H9 (cell line): ENCODE measurements around the gene MS4A6E. TPM values are rescaled to one million over a fixed set of nuclear protein-coding genes. Genes with fewer than 3 reads are reported as not detected.

ENCODE experiments used
- DNase-seq: peaks from one replicate; pipeline ENCODE4 v3.0.0-alpha.2; 2017
- H2AFZ ChIP-seq: one replicate; pipeline ENCODE4 v1.6.1; 2013; ENCODE audit warnings: mild to moderate bottlenecking, low read length, control low read depth, moderate library complexity
- H2AK5ac ChIP-seq: 2 replicates; pipeline ENCODE4 v1.6.1; 2013; ENCODE audit warnings: low read length, control low read depth, mixed read lengths; ENCODE audit not compliant: insufficient read length
- H2BK120ac ChIP-seq: one replicate; pipeline ENCODE4 v1.6.1; 2013; ENCODE audit warnings: low read depth, mild to moderate bottlenecking, low read length, control low read depth, inconsistent platforms; ENCODE audit not compliant: poor library complexity, severe bottlenecking
- H2BK12ac ChIP-seq: 2 replicates; pipeline ENCODE4 v1.6.1; 2013; ENCODE audit warnings: low read length, control low read depth, mixed read lengths, low read depth; ENCODE audit not compliant: insufficient read length
- H2BK15ac ChIP-seq: 2 replicates; pipeline ENCODE4 v1.6.1; 2013; ENCODE audit warnings: low read depth, low read length, control low read depth
- H2BK20ac ChIP-seq: one replicate; pipeline ENCODE4 v1.6.1; 2013; ENCODE audit warnings: low read depth, mild to moderate bottlenecking, low read length, control low read depth, inconsistent platforms; ENCODE audit not compliant: poor library complexity, severe bottlenecking
- H2BK5ac ChIP-seq: 2 replicates; pipeline ENCODE4 v1.6.1; 2013; ENCODE audit warnings: low read length, control low read depth, mixed read lengths; ENCODE audit not compliant: insufficient read length
- H3K14ac ChIP-seq: 2 replicates; pipeline ENCODE4 v1.6.1; 2013; ENCODE audit warnings: low read length, control low read depth; ENCODE audit not compliant: insufficient read depth
- H3K18ac ChIP-seq: 2 replicates; pipeline ENCODE4 v1.6.1; 2013; ENCODE audit warnings: low read depth, mild to moderate bottlenecking, mixed read lengths, low read length, control low read depth; ENCODE audit not compliant: insufficient read length
- H3K23ac ChIP-seq: 2 replicates; pipeline ENCODE4 v1.6.1; 2013; ENCODE audit warnings: low read length, control low read depth, mixed read lengths, low read depth; ENCODE audit not compliant: insufficient read length
- H3K23me2 ChIP-seq: 2 replicates; pipeline ENCODE4 v1.6.1; 2013; ENCODE audit warnings: low read depth, mild to moderate bottlenecking, mixed read lengths, low read length, control low read depth; ENCODE audit not compliant: insufficient read length, poor library complexity, severe bottlenecking
- H3K27ac ChIP-seq: 2 replicates; pipeline ENCODE4 v1.5.1; 2013; ENCODE audit warnings: low read length, control low read depth, mixed read lengths, low read depth; ENCODE audit not compliant: insufficient read length
- H3K27me3 ChIP-seq: 2 replicates; pipeline ENCODE4 v1.6.1; 2013; ENCODE audit warnings: low read length, control low read depth, inconsistent platforms; ENCODE audit not compliant: insufficient read depth
- H3K4ac ChIP-seq: 2 replicates; pipeline ENCODE4 v1.6.1; 2013; ENCODE audit warnings: low read depth, mild to moderate bottlenecking, control low read depth, inconsistent platforms, low read length, moderate library complexity
- H3K4me1 ChIP-seq: 2 replicates; pipeline ENCODE4 v1.6.1; 2013; ENCODE audit warnings: low read length, control low read depth, inconsistent platforms; ENCODE audit not compliant: insufficient read depth
- H3K4me2 ChIP-seq: 2 replicates; pipeline ENCODE4 v1.6.1; 2013; ENCODE audit warnings: low read length, control low read depth, mixed read lengths; ENCODE audit not compliant: insufficient read length, insufficient read depth
- H3K56ac ChIP-seq: 2 replicates; pipeline ENCODE4 v1.6.1; 2013; ENCODE audit warnings: low read depth, mild to moderate bottlenecking, mixed read lengths, low read length, control low read depth; ENCODE audit not compliant: insufficient read length
- H3K79me1 ChIP-seq: 2 replicates; pipeline ENCODE4 v1.6.1; 2013; ENCODE audit warnings: low read depth, mild to moderate bottlenecking, moderate library complexity, low read length, control low read depth, inconsistent platforms; ENCODE audit not compliant: insufficient read depth, poor library complexity, severe bottlenecking
- H3K79me2 ChIP-seq: 2 replicates; pipeline ENCODE4 v1.6.1; 2013; ENCODE audit warnings: low read length, control low read depth, inconsistent platforms; ENCODE audit not compliant: insufficient read depth
- H3K9ac ChIP-seq: 2 replicates; pipeline ENCODE4 v1.6.1; 2013; ENCODE audit warnings: low read length, control low read depth, mixed read lengths; ENCODE audit not compliant: insufficient read length; ENCODE audit errors: extremely low read depth
- H3K9me3 ChIP-seq: one replicate; pipeline ENCODE4 v1.6.1; 2013; ENCODE audit warnings: low read depth, low read length, inconsistent platforms; ENCODE audit not compliant: control insufficient read depth
- H3T11ph ChIP-seq: one replicate; pipeline ENCODE4 v1.6.1; 2013; ENCODE audit warnings: mild to moderate bottlenecking, low read length, control low read depth, inconsistent platforms
- H4K20me1 ChIP-seq: one replicate; pipeline ENCODE4 v1.6.1; 2013; ENCODE audit not compliant: control insufficient read depth, insufficient read length, insufficient read depth
- H4K5ac ChIP-seq: 2 replicates; pipeline ENCODE4 v1.6.1; 2013; ENCODE audit warnings: low read depth, mild to moderate bottlenecking, mixed read lengths, low read length, control low read depth; ENCODE audit not compliant: insufficient read length
- H4K8ac ChIP-seq: replicated peaks from 2 replicates; pipeline ENCODE4 v1.6.1; 2013; ENCODE audit warnings: low read length, control low read depth, mixed read lengths, low read depth; ENCODE audit not compliant: insufficient read length
- H4K91ac ChIP-seq: 2 replicates; pipeline ENCODE4 v1.6.1; 2013; ENCODE audit warnings: low read depth, mild to moderate bottlenecking, moderate library complexity, mixed read lengths, low read length, control low read depth; ENCODE audit not compliant: insufficient read length
- H3K27ac Mint-ChIP-seq, 3 experiments: 2 replicates in 2 of 3; 3 replicates in 1 of 3; pipeline ENCODE4 v1.8.0; 2020 to 2021; ENCODE audit warnings: mixed read lengths in 3 of 3, mild to moderate bottlenecking in 1 of 3, moderate library complexity in 1 of 3
- H3K27me3 Mint-ChIP-seq: 2 replicates; pipeline ENCODE4 v1.8.0; 2021; ENCODE audit warnings: low read depth, mild to moderate bottlenecking, moderate library complexity, mixed read lengths
- H3K36me3 Mint-ChIP-seq, 3 experiments: 2 replicates in 2 of 3; 3 replicates in 1 of 3; pipeline ENCODE4 v1.8.0; 2020 to 2021; ENCODE audit warnings: low read depth in 3 of 3, mixed read lengths in 3 of 3; ENCODE audit not compliant: insufficient read depth in 1 of 3
- H3K4me1 Mint-ChIP-seq, 2 experiments: 2 replicates each; pipeline ENCODE4 v1.8.0; 2020; ENCODE audit warnings: mixed read lengths in 2 of 2
- H3K4me3 Mint-ChIP-seq, 2 experiments: 2 replicates in 1 of 2; 3 replicates in 1 of 2; pipeline ENCODE4 v1.8.0; 2020 to 2021; ENCODE audit warnings: mild to moderate bottlenecking in 2 of 2, mixed read lengths in 2 of 2, moderate library complexity in 1 of 2
- H3K9me3 Mint-ChIP-seq, 2 experiments: 2 replicates in 1 of 2; 3 replicates in 1 of 2; pipeline ENCODE4 v1.8.0; 2020; ENCODE audit warnings: mild to moderate bottlenecking in 2 of 2, mixed read lengths in 2 of 2, moderate library complexity in 1 of 2
- CTCF ChIP-seq: fragments of 200-600 bp; sonication (generic); conservative IDR thresholded peaks from 3 replicates; pipeline ENCODE4 v1.8.0; 2021; ENCODE audit warnings: antibody characterized with exemption, mild to moderate bottlenecking
- WGBS: extraction: QIAGEN DNeasy Blood & Tissue Kit; methylation state at CpG from one replicate; pipeline ENCODE4 v1.1.7; 2013; ENCODE audit warnings: missing lambda C conversion rate, low lambda C conversion rate, mixed read lengths; ENCODE audit not compliant: insufficient read length; ENCODE audit errors: extremely low coverage; 5-methylcytosine and 5-hydroxymethylcytosine counted together
- total RNA-seq: library from RNA; stranded (reverse); gene quantifications from 2 replicates; pipeline ENCODE4 v1.2.1, GENCODE V29; 2021

Gene MS4A6E
- total RNA-seq, 1 experiment from 2014 or later = not detected

- Histone ChIP-seq H2BK15ac (no peak overlapping the region), H2BK120ac (no peak overlapping the region), H3K79me1 (no peaks in the 10 kb centered on the region), H3K23me2 (no peaks in the 10 kb centered on the region), H2BK5ac (no peak overlapping the region), H4K5ac (no peak overlapping the region), H3T11ph (no peak overlapping the region), H3K4me1 (peaks cover 6% of the 10 kb centered on the region; the same call in 1 of the 2 replicates), H4K20me1 (no peaks in the 10 kb centered on the region), H3K27ac (no peak overlapping the region), H3K23ac (no peak overlapping the region), H3K9ac (no peak overlapping the region), H2BK20ac (no peak overlapping the region), H2AFZ (no peak overlapping the region), H2AK5ac (no peak overlapping the region), H3K9me3 (no peaks in the 10 kb centered on the region), H3K18ac (no peak overlapping the region), H3K27me3 (no peaks in the 10 kb centered on the region), H4K8ac (no peak overlapping the region), H3K79me2 (no peaks in the 10 kb centered on the region), H4K91ac (no peak overlapping the region), H3K56ac (no peak overlapping the region), H3K4ac (no peak overlapping the region), H3K4me2 (no peak overlapping the region), H2BK12ac (no peak overlapping the region), H3K14ac (no peak overlapping the region)
- Mint-ChIP-seq H3K27me3 (no peaks in the 10 kb centered on the region; the same call in 1 of the 2 replicates), H3K36me3 (peaks cover 2 to 28% (median 12%) of the 10 kb centered on the region in 3 experiments; a peak in 5 of 7 replicates), H3K4me3 (no peak overlapping the region), H3K4me1 (peaks cover 42 to 59% of the 10 kb centered on the region in 2 experiments), H3K9me3 (peaks cover 9 to 13% of the 10 kb centered on the region in 2 experiments; a peak in 4 of 5 replicates), H3K27ac (no peak overlapping the region)
- DNase-seq = no peak
- no peak for TF ChIP-seq CTCF
- no CpG with 5 or more reads among the region's 2 CpGs for WGBS
Observed at GRCh38 chr11:60367009-60367408, 40.0 kb downstream of the MS4A6E start.
